ENCODE measurements around the gene MSI2.

GRCh38 chr17:57655553-57655952 is 399.2 kb downstream of the MSI2 start:
- TF ChIP-seq CTCF (IDR thresholded peaks at IDR 0.05) (no peak), POLR2AphosphoS5 (IDR thresholded peaks at IDR 0.05) (no peak)
